Breast epithelium (tissue), 3 donors: ENCODE data around the gene PCYT2.

ENCODE experiments used
- POLR2A ChIP-seq: fragments of 450-650 bp; IDR thresholded peaks from one replicate; pipeline ENCODE4 v1.6.1; 2016; ENCODE audit warnings: antibody characterized with exemption, mild to moderate bottlenecking, moderate library complexity
- POLR2AphosphoS5 ChIP-seq, 3 donors: sonication (generic); formaldehyde crosslinking; IDR thresholded peaks; one replicate each; pipeline ENCODE4 v1.6.1; 2017; ENCODE audit warnings: antibody characterized with exemption in 3 of 3
- TF ChIP-seq, protein P1 (sequence below), 3 donors: fragments of 450-650 bp; IDR thresholded peaks; one replicate each; pipeline ENCODE4 v1.5.1; 2016 to 2017; ENCODE audit warnings: antibody characterized with exemption in 3 of 3, mild to moderate bottlenecking in 3 of 3, moderate library complexity in 3 of 3

DNA sequence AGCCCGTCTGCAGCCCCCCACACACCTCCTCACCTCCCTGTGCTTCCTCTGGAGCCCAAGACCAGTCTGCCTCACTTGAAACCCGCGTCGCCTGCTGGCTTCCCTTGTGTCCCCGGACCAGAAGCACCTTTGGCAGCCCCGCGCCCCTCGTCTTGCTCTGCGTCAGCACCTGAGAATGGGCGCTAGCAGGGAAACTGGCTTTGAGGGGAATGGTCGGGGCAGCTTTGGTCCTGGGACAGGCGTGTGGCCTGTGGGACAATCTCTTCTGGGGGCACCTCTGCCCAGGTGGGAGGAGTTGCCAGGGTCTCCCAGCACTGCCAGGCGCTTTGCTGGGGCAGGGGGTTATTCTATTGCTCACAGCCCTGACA is 20.0 kb upstream of the PCYT2 start:
- TF ChIP-seq, protein P1, sequence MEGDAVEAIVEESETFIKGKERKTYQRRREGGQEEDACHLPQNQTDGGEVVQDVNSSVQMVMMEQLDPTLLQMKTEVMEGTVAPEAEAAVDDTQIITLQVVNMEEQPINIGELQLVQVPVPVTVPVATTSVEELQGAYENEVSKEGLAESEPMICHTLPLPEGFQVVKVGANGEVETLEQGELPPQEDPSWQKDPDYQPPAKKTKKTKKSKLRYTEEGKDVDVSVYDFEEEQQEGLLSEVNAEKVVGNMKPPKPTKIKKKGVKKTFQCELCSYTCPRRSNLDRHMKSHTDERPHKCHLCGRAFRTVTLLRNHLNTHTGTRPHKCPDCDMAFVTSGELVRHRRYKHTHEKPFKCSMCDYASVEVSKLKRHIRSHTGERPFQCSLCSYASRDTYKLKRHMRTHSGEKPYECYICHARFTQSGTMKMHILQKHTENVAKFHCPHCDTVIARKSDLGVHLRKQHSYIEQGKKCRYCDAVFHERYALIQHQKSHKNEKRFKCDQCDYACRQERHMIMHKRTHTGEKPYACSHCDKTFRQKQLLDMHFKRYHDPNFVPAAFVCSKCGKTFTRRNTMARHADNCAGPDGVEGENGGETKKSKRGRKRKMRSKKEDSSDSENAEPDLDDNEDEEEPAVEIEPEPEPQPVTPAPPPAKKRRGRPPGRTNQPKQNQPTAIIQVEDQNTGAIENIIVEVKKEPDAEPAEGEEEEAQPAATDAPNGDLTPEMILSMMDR (IDR thresholded peaks at IDR 0.05), result no peak
- TF ChIP-seq POLR2A (no peak), POLR2AphosphoS5 (IDR thresholded peaks at IDR 0.05) (no peak)
